SK-N-SH (cell line): ENCODE data around the gene DACT2. TPM values are rescaled to one million over a fixed set of nuclear protein-coding genes. Genes with fewer than 3 reads are reported as not detected.

Experiments
- CTCF ChIA-PET: fragments of 300-600, 350-600 bp; formaldehyde crosslinking; extraction: SDS; loops from one replicate; lab custom pipeline; 2021; lab: Yijun Ruan, JAX
- POLR2A ChIA-PET: fragments of 350-600 bp; sonication (Branson Sonifier 250); formaldehyde crosslinking; extraction: SDS; loops from one replicate; lab custom pipeline; 2020; ENCODE audit warnings: antibody characterized with exemption, inconsistent platforms; lab: Yijun Ruan, JAX
- DNase-seq: peaks from one replicate; pipeline ENCODE4 v3.0.0; 2012
- H2AFZ ChIP-seq: fragments of 200-600 bp; sonication (generic); 2 replicates; pipeline ENCODE4 v1.8.1; 2016; ENCODE audit warnings: antibody characterized with exemption, mild to moderate bottlenecking, low read depth
- H3F3A ChIP-seq: fragments of 200-600 bp; sonication (generic); replicated peaks from 2 replicates; pipeline ENCODE3; 2016; ENCODE audit warnings: antibody characterized with exemption, mild to moderate bottlenecking; ENCODE audit not compliant: insufficient read depth
- H3K27ac ChIP-seq, 2 experiments: fragments of 200-500 bp in 1 of 2; fragments of 200-600 bp in 1 of 2; sonication (Bioruptor generic) in 1 of 2; sonication (generic), shearing (Covaris generic) in 1 of 2; 2 replicates each; pipeline versions ENCODE4 v1.5.1 to v1.6.1; 2014 to 2016; ENCODE audit warnings: low read depth in 2 of 2, inconsistent platforms in 1 of 2, low read length in 1 of 2, mild to moderate bottlenecking in 1 of 2, mixed read lengths in 1 of 2
- H3K27me3 ChIP-seq: fragments of 200-600 bp; sonication (generic), shearing (Covaris generic); 2 replicates; pipeline ENCODE4 v1.6.1; 2016; ENCODE audit warnings: mixed run types; ENCODE audit not compliant: insufficient read depth
- H3K36me3 ChIP-seq, 2 experiments: fragments of 200-500 bp in 1 of 2; fragments of 200-600 bp in 1 of 2; sonication (Bioruptor generic) in 1 of 2; sonication (generic) in 1 of 2; replicated peaks in 1 of 2; 2 replicates each; pipeline versions ENCODE3 to v1.5.1; 2014 to 2016; ENCODE audit warnings: low read length in 1 of 2, mild to moderate bottlenecking in 1 of 2; ENCODE audit not compliant: insufficient read depth in 2 of 2, control insufficient read depth in 1 of 2
- H3K4me1 ChIP-seq, 2 experiments: fragments of 200-500 bp in 1 of 2; fragments of 200-600 bp in 1 of 2; sonication (Bioruptor generic) in 1 of 2; sonication (generic), shearing (Covaris generic) in 1 of 2; 2 replicates each; pipeline versions ENCODE4 v1.5.1 to v1.6.1; 2014 to 2016; ENCODE audit warnings: low read depth in 1 of 2, low read length in 1 of 2, mixed run types in 1 of 2; ENCODE audit not compliant: insufficient read depth in 2 of 2, control insufficient read depth in 1 of 2
- H3K4me2 ChIP-seq: fragments of 200-600 bp; sonication (generic), shearing (Covaris generic); 2 replicates; pipeline ENCODE4 v1.6.1; 2017; ENCODE audit warnings: mixed run types
- H3K4me3 ChIP-seq, 2 experiments: fragments of 200-500 bp in 1 of 2; fragments of 200-600 bp in 1 of 2; sonication (Bioruptor generic) in 1 of 2; sonication (generic), shearing (Covaris generic) in 1 of 2; 2 replicates each; pipeline versions ENCODE4 v1.5.1 to v1.8.1; 2014 to 2016; ENCODE audit warnings: low read depth in 2 of 2, inconsistent platforms in 1 of 2, low read length in 1 of 2, mild to moderate bottlenecking in 1 of 2, mixed read lengths in 1 of 2, moderate library complexity in 1 of 2
- H3K79me2 ChIP-seq: fragments of 200-600 bp; sonication (generic); 2 replicates; pipeline ENCODE4 v1.8.1; 2017; ENCODE audit warnings: mild to moderate bottlenecking; ENCODE audit not compliant: insufficient read depth
- H3K9ac ChIP-seq: fragments of 200-600 bp; sonication (generic); 2 replicates; pipeline ENCODE4 v1.6.1; 2017; ENCODE audit warnings: mixed run types
- H3K9me2 ChIP-seq: fragments of 200-600 bp; sonication (generic); 2 replicates; pipeline ENCODE4 v1.6.1; 2017; ENCODE audit warnings: mixed run types
- H3K9me3 ChIP-seq: fragments of 200-600 bp; sonication (generic); 2 replicates; pipeline ENCODE4 v1.6.1; 2017; ENCODE audit warnings: mixed run types, mild to moderate bottlenecking, moderate library complexity
- H4K20me1 ChIP-seq: fragments of 200-600 bp; sonication (generic); 2 replicates; pipeline ENCODE4 v1.6.1; 2017; ENCODE audit warnings: mild to moderate bottlenecking, mixed run types; ENCODE audit not compliant: insufficient read depth
- CHD2 ChIP-seq: fragments of 150-350 bp; IDR thresholded peaks from 2 replicates; pipeline ENCODE4 v1.6.1; 2018; ENCODE audit warnings: low read length; ENCODE audit not compliant: partially characterized antibody
- ELF1 ChIP-seq: IDR thresholded peaks from 2 replicates; pipeline ENCODE4 v1.4.0; 2012
- FOSL2 ChIP-seq: IDR thresholded peaks from 2 replicates; pipeline ENCODE4 v1.4.0; 2012; ENCODE audit warnings: low read depth, mild to moderate bottlenecking, moderate library complexity, borderline replicate concordance
- FOXM1 ChIP-seq: IDR thresholded peaks from 2 replicates; pipeline ENCODE4 v1.4.0; 2012; ENCODE audit warnings: low read depth, mild to moderate bottlenecking
- GATA2 ChIP-seq: sonication (generic); formaldehyde crosslinking; IDR thresholded peaks from 2 replicates; pipeline ENCODE4 v1.5.0; 2020; ENCODE audit warnings: mild to moderate bottlenecking, missing genetic modification reagents
- MAX ChIP-seq: IDR thresholded peaks from 2 replicates; pipeline ENCODE4 v1.4.0; 2012; ENCODE audit warnings: low read depth
- MEF2A ChIP-seq: IDR thresholded peaks from 2 replicates; pipeline ENCODE4 v1.4.0; 2012; ENCODE audit warnings: low read depth, borderline replicate concordance
- MXI1 ChIP-seq: IDR thresholded peaks from 2 replicates; pipeline ENCODE4 v1.6.1; 2012; ENCODE audit warnings: mild to moderate bottlenecking, low read depth, low read length, improper control_type of control experiment
- RAD21 ChIP-seq: IDR thresholded peaks from 2 replicates; pipeline ENCODE4 v1.6.1; 2012; ENCODE audit warnings: mild to moderate bottlenecking, low read length
- RFX5 ChIP-seq: IDR thresholded peaks from 2 replicates; pipeline ENCODE4 v1.6.1; 2012; ENCODE audit warnings: mild to moderate bottlenecking, improper control_type of control experiment, low read length
- RXRA ChIP-seq: IDR thresholded peaks from 2 replicates; pipeline ENCODE4 v1.4.0; 2012; ENCODE audit warnings: low read depth, mild to moderate bottlenecking, borderline replicate concordance
- YY1 ChIP-seq: IDR thresholded peaks from 2 replicates; pipeline ENCODE4 v1.4.0; 2012; ENCODE audit warnings: low read depth, mild to moderate bottlenecking
- WGBS: methylation state at CpG from one replicate; pipeline ENCODE4 v1.1.6; 2017; ENCODE audit warnings: low lambda C conversion rate; 5-methylcytosine and 5-hydroxymethylcytosine counted together
- polyA plus RNA-seq, 3 experiments: library from polyadenylated mRNA; depleted of rRNA; stranded (reverse); fragments of >200 nt; gene quantifications; 2 replicates each; pipeline ENCODE4 v1.2.3, GENCODE V29; 2012
- TF ChIP-seq, protein P1 (sequence below): IDR thresholded peaks from 2 replicates; pipeline ENCODE4; 2012
- TF ChIP-seq, protein P2 (sequence below): fragments of 150-350 bp; IDR thresholded peaks from 2 replicates; pipeline ENCODE4 v1.6.1; 2016; ENCODE audit warnings: mild to moderate bottlenecking, low read depth, low read length
- TF ChIP-seq, protein P3 (sequence below): fragments of 200-600 bp; sonication (generic); IDR thresholded peaks from 2 replicates; pipeline ENCODE4 v1.6.1; 2017; ENCODE audit warnings: antibody characterized with exemption, mild to moderate bottlenecking, moderate library complexity

The DACT2 gene
- polyA plus RNA-seq, 1 of the 3 experiments (the other 2 are of a cell fraction): not detected

- DNase-seq: no peak
- H2AFZ ChIP-seq: no peak overlapping the region
- no peaks in the 10 kb centered on the region for H3K9me3 ChIP-seq
- no peak overlapping the region for H3K4me3 ChIP-seq
- H3K27ac ChIP-seq: no peak overlapping the region
- H3K4me2 ChIP-seq: no peak overlapping the region
- WGBS: 49% methylated on average over 15 of the region's 20 CpGs
- ChIA-PET CTCF (no interaction called here), POLR2A (no interaction called here)
- H4K20me1 ChIP-seq: no peaks in the 10 kb centered on the region
- no peaks in the 10 kb centered on the region for H3K79me2 ChIP-seq
- no peaks in the 10 kb centered on the region for H3K9me2 ChIP-seq
- TF ChIP-seq RAD21: no peak
- H3K4me1 ChIP-seq: peaks cover 0 to 12% of the 10 kb centered on the region in 2 experiments; a peak in 2 of 4 replicates
- H3K36me3 ChIP-seq: no peaks in the 10 kb centered on the region
- H3F3A ChIP-seq: no peaks in the 10 kb centered on the region
- H3K27me3 ChIP-seq: no peaks in the 10 kb centered on the region
- no peak overlapping the region for H3K9ac ChIP-seq
Measured at GRCh38 chr6:168300975-168301647, 18.5 kb downstream of the DACT2 start.

DNA sequence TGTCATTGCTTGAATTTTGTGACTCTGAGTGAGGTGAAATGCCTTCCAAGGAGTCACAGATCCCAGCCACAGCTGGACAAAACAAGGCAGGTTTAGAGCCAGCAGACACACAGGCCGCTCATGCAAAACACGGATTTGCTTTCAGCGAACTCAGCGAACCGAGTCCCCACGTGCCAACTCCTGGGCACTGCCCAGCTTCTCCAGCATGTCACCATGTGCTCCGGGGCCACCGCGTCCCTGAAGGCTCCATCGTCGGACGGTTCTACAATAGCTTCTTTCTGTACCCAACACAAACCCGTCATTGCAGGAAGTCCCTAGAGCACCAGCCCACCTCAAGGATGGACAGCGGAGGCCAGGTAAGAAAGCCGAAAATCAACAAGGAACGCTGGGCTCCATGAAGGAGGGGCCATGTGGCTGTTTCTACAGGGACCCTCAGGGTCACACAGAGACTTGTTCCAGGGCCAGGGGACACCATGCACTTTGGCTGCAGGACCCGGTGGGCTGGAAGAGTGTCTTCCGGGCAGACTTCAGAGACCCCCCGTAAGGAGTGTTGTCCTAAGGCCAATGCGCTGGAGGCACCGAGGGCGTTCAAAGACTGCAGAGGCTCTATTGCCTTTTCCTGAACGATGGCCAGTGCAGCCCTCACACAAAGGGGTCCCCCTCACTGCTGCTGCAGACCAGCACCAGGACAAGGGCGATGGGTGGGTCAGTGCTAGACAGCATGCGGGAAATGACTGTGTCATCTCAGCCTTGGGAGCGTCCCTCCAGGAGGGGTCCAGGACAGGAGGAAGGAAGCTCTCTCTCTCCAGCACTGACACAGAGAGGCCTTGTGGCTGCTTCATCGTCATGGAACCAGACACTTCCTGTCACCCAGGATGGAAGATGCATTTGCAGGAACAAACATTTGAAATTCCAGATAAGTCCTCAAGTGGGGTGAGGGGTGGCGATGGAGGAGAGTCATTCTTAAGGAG is 19.8 kb downstream of the DACT2 start:
- Histone ChIP-seq H3K4me1 (peaks cover 0 to 12% of the 10 kb centered on the region in 2 experiments; a peak in 2 of 4 replicates), H3F3A (no peaks in the 10 kb centered on the region), H3K9me2 (no peaks in the 10 kb centered on the region), H3K4me3 (no peak overlapping the region), H3K9me3 (no peaks in the 10 kb centered on the region), H3K36me3 (no peaks in the 10 kb centered on the region), H3K9ac (no peak overlapping the region), H3K27me3 (no peaks in the 10 kb centered on the region), H3K27ac (no peak overlapping the region), H3K4me2 (no peak overlapping the region), H2AFZ (no peak overlapping the region), H4K20me1 (no peaks in the 10 kb centered on the region), H3K79me2 (no peaks in the 10 kb centered on the region)
- POLR2A ChIA-PET: no interaction called here
- WGBS: 57% methylated on average over 16 of the region's 28 CpGs
- CTCF ChIA-PET: interaction anchor here (0.8 to 2.0 kb wide), 2 partner anchors 15 to 56 kb away, joined by 3 to 4 read pairs; no protein-coding TSS in a partner anchor
- DNase-seq: no peak
- no peak for TF ChIP-seq RAD21
- no peak for TF ChIP-seq YY1
- no peak for TF ChIP-seq FOXM1
- TF ChIP-seq, protein P1, sequence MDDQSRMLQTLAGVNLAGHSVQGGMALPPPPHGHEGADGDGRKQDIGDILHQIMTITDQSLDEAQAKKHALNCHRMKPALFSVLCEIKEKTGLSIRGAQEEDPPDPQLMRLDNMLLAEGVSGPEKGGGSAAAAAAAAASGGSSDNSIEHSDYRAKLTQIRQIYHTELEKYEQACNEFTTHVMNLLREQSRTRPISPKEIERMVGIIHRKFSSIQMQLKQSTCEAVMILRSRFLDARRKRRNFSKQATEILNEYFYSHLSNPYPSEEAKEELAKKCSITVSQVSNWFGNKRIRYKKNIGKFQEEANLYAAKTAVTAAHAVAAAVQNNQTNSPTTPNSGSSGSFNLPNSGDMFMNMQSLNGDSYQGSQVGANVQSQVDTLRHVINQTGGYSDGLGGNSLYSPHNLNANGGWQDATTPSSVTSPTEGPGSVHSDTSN: no peak
- no peak for TF ChIP-seq ELF1
- TF ChIP-seq, protein P2, sequence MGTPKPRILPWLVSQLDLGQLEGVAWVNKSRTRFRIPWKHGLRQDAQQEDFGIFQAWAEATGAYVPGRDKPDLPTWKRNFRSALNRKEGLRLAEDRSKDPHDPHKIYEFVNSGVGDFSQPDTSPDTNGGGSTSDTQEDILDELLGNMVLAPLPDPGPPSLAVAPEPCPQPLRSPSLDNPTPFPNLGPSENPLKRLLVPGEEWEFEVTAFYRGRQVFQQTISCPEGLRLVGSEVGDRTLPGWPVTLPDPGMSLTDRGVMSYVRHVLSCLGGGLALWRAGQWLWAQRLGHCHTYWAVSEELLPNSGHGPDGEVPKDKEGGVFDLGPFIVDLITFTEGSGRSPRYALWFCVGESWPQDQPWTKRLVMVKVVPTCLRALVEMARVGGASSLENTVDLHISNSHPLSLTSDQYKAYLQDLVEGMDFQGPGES: no peak
- TF ChIP-seq MXI1: no peak
- TF ChIP-seq, protein P3, sequence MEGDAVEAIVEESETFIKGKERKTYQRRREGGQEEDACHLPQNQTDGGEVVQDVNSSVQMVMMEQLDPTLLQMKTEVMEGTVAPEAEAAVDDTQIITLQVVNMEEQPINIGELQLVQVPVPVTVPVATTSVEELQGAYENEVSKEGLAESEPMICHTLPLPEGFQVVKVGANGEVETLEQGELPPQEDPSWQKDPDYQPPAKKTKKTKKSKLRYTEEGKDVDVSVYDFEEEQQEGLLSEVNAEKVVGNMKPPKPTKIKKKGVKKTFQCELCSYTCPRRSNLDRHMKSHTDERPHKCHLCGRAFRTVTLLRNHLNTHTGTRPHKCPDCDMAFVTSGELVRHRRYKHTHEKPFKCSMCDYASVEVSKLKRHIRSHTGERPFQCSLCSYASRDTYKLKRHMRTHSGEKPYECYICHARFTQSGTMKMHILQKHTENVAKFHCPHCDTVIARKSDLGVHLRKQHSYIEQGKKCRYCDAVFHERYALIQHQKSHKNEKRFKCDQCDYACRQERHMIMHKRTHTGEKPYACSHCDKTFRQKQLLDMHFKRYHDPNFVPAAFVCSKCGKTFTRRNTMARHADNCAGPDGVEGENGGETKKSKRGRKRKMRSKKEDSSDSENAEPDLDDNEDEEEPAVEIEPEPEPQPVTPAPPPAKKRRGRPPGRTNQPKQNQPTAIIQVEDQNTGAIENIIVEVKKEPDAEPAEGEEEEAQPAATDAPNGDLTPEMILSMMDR: no peak
- TF ChIP-seq FOSL2: no peak
- TF ChIP-seq RFX5: no peak
- TF ChIP-seq MEF2A: no peak
- no peak for TF ChIP-seq RXRA
- no peak for TF ChIP-seq MAX
- no peak for TF ChIP-seq GATA2 (CRISPR knock-in tag)
- no peak for TF ChIP-seq CHD2
